PC-3 (cell line): ENCODE measurements around the gene ASB18. TPM values are rescaled to one million over a fixed set of nuclear protein-coding genes. Genes with fewer than 3 reads are reported as not detected.

Source experiments
- ATAC-seq: fragments of 200-7000 bp; cut with Tn5 transposase; 2 replicates; pipeline ENCODE4 v1.9.1; 2020; ENCODE audit warnings: mild to moderate bottlenecking, moderate library complexity
- BruUV-seq: library from RNA; stranded (reverse); fragments of 400-500 nt; replicated peaks from 2 replicates; lab custom pipeline; 2021; lab: Mats Ljungman, UMichigan
- CTCF ChIA-PET: fragments of 300-600 bp; sonication (Branson Sonifier 250); formaldehyde crosslinking; loops from one replicate; lab custom pipeline; 2022; ENCODE audit warnings: antibody characterized with exemption; lab: Charles Lee
- POLR2A ChIA-PET: fragments of 300-600 bp; sonication (Branson Sonifier 250); formaldehyde crosslinking; loops from one replicate; lab custom pipeline; 2022; ENCODE audit warnings: antibody characterized with exemption; ENCODE audit not compliant: unreplicated experiment; lab: Charles Lee
- DNase-seq: peaks from one replicate; pipeline ENCODE4 v3.0.0-alpha.2; 2015
- H2AFZ ChIP-seq: fragments of 300-600 bp; sonication (generic); 2 replicates; pipeline ENCODE4 v1.6.0; 2016; ENCODE audit warnings: antibody characterized with exemption, low read length
- H3F3A ChIP-seq: fragments of 300-600 bp; sonication (generic); one replicate; pipeline ENCODE4 v1.6.0; 2017; ENCODE audit warnings: antibody characterized with exemption, low read length, control low read depth, mild to moderate bottlenecking; ENCODE audit not compliant: unreplicated experiment
- H3K27ac ChIP-seq: fragments of 300-600 bp; sonication (generic); 2 replicates; pipeline ENCODE4 v1.5.1; 2016; ENCODE audit warnings: mild to moderate bottlenecking, low read length
- H3K27me3 ChIP-seq: fragments of 300-600 bp; sonication (generic); 2 replicates; pipeline ENCODE4 v1.6.1; 2016; ENCODE audit warnings: low read length, mixed read lengths
- H3K36me3 ChIP-seq: fragments of 300-600 bp; sonication (generic); 2 replicates; pipeline ENCODE4 v1.6.1; 2016; ENCODE audit warnings: low read depth, mixed run types, low read length, mixed read lengths
- H3K4me1 ChIP-seq: fragments of 300-600 bp; sonication (generic); 2 replicates; pipeline ENCODE4 v1.5.1; 2016; ENCODE audit warnings: low read length; ENCODE audit not compliant: insufficient read depth
- H3K4me2 ChIP-seq: fragments of 300-600 bp; sonication (generic); 2 replicates; pipeline ENCODE4 v1.6.0; 2016; ENCODE audit warnings: low read length
- H3K4me3 ChIP-seq: fragments of 300-600 bp; sonication (generic); 2 replicates; pipeline ENCODE4 v1.5.1; 2016; ENCODE audit warnings: mild to moderate bottlenecking, low read length, mixed read lengths
- H3K79me2 ChIP-seq: fragments of 300-600 bp; sonication (generic); 2 replicates; pipeline ENCODE4 v1.6.1; 2017; ENCODE audit warnings: low read length, mixed read lengths
- H3K9ac ChIP-seq: fragments of 300-600 bp; sonication (generic); 2 replicates; pipeline ENCODE4 v1.6.0; 2016; ENCODE audit warnings: mild to moderate bottlenecking, low read length
- H3K9me2 ChIP-seq: fragments of 300-600 bp; sonication (generic); replicated peaks from 2 replicates; pipeline ENCODE4 v1.6.1; 2016; ENCODE audit warnings: mixed run types, low read length, mixed read lengths
- H3K9me3 ChIP-seq: fragments of 300-600 bp; sonication (generic); 2 replicates; pipeline ENCODE4 v1.6.1; 2016; ENCODE audit warnings: low read length, mixed read lengths
- H4K20me1 ChIP-seq: fragments of 300-600 bp; sonication (generic); 2 replicates; pipeline ENCODE4 v1.6.1; 2016; ENCODE audit warnings: low read length, mixed read lengths
- CTCF ChIP-seq: fragments of 300-600 bp; sonication (generic); conservative IDR thresholded peaks from 2 replicates; pipeline ENCODE4 v1.5.1; 2017; ENCODE audit warnings: antibody characterized with exemption, low read depth, mild to moderate bottlenecking, low read length
- EZH2 ChIP-seq: fragments of 300-600 bp; sonication (generic); IDR thresholded peaks from one replicate; pipeline ENCODE4 v1.6.1; 2017; ENCODE audit warnings: antibody characterized with exemption, mild to moderate bottlenecking, low read length; ENCODE audit not compliant: unreplicated experiment
- EZH2phosphoT487 ChIP-seq: fragments of 300-600 bp; sonication (generic); IDR thresholded peaks from 2 replicates; pipeline ENCODE4 v1.6.1; 2018; ENCODE audit warnings: mild to moderate bottlenecking, antibody characterized with exemption, low read length, borderline replicate concordance
- intact Hi-C: fragments of 100-400 bp; cut with micrococcal nuclease; formaldehyde crosslinking; loops from 2 replicates; pipeline ENCODE4 v1.9.0; 2023
- total RNA-seq: library from RNA; depleted of rRNA; stranded (reverse); fragments of >200 nt; gene quantifications from 2 replicates; pipeline ENCODE4 v1.2.3, GENCODE V29; 2014

The ASB18 gene
- total RNA-seq, 1 experiment from 2014 or later: 0.15 TPM

GRCh38 chr2:236161082-236161462, 103.1 kb downstream of the ASB18 start:
- Histone ChIP-seq H3K27me3 (no peaks in the 10 kb centered on the region), H3F3A (no peaks in the 10 kb centered on the region), H3K4me3 (no peak overlapping the region), H3K9me2 (no peaks in the 10 kb centered on the region), H2AFZ (no peak overlapping the region), H3K4me1 (no peaks in the 10 kb centered on the region), H3K36me3 (no peaks in the 10 kb centered on the region), H3K9ac (no peak overlapping the region), H3K9me3 (no peaks in the 10 kb centered on the region), H3K79me2 (peaks cover 16% of the 10 kb centered on the region), H3K27ac (no peak overlapping the region), H3K4me2 (no peak overlapping the region), H4K20me1 (no peaks in the 10 kb centered on the region)
- ChIA-PET CTCF (no interaction called here), POLR2A (no interaction called here)
- TF ChIP-seq CTCF (no peak), EZH2 (no peak)
- ATAC-seq: peak; percentile 21; the same call in 1 of the 2 replicates
- DNase-seq: no peak
- BruUV-seq: no TSS peak
- intact Hi-C loops: no loop called here

GRCh38 chr2:236160366-236161081, 103.7 kb downstream of the ASB18 start:
- TF ChIP-seq EZH2 (no peak), EZH2phosphoT487 (no peak), CTCF (no peak)
- Histone ChIP-seq H3F3A (no peaks in the 10 kb centered on the region), H2AFZ (no peak overlapping the region), H3K27me3 (no peaks in the 10 kb centered on the region), H3K36me3 (no peaks in the 10 kb centered on the region), H3K9me2 (no peaks in the 10 kb centered on the region), H4K20me1 (no peaks in the 10 kb centered on the region), H3K9ac (no peak overlapping the region), H3K4me1 (no peaks in the 10 kb centered on the region), H3K4me3 (no peak overlapping the region), H3K79me2 (peaks cover 10% of the 10 kb centered on the region), H3K27ac (no peak overlapping the region), H3K9me3 (no peaks in the 10 kb centered on the region), H3K4me2 (no peak overlapping the region)
- no peak for DNase-seq
- ChIA-PET POLR2A (no interaction called here), CTCF (no interaction called here)
- intact Hi-C loops: no loop called here
- no TSS peak for BruUV-seq
- peak; percentile 3; the same call in 1 of the 2 replicates for ATAC-seq

- POLR2A ChIA-PET: no interaction called here
- Histone ChIP-seq H3K27me3 (no peaks in the 10 kb centered on the region), H3K9ac (no peak overlapping the region), H3K79me2 (peaks cover 3% of the 10 kb centered on the region; the same call in 1 of the 2 replicates), H3K4me1 (no peaks in the 10 kb centered on the region), H4K20me1 (no peaks in the 10 kb centered on the region), H3K9me2 (no peaks in the 10 kb centered on the region), H3K27ac (no peak overlapping the region), H3F3A (no peaks in the 10 kb centered on the region), H2AFZ (no peak overlapping the region), H3K9me3 (no peaks in the 10 kb centered on the region), H3K4me3 (no peak overlapping the region), H3K4me2 (no peak overlapping the region), H3K36me3 (no peaks in the 10 kb centered on the region)
- no peak for DNase-seq
- TF ChIP-seq EZH2: no peak
- no peak for TF ChIP-seq CTCF
- no peak for TF ChIP-seq EZH2phosphoT487
- intact Hi-C loops: no loop called here
- CTCF ChIA-PET: no interaction called here
- ATAC-seq: no peak
- BruUV-seq: no TSS peak
These were observed 104.4 kb downstream of the ASB18 start for GRCh38 chr2:236159778-236160170.
